GM18873 (cell line): ENCODE measurements around the gene SYNE1.
"Not testable (repeated sequence)": the region's sequence is repeated elsewhere in the genome, so short reads cannot be mapped to it uniquely, and the experiment has no call there.

ENCODE experiments used
- ATAC-seq: cut with Tn5 transposase; IDR thresholded peaks from one replicate; pipeline ENCODE4 v1.9.1; 2021; ENCODE audit warnings: mild to moderate bottlenecking, moderate library complexity, moderate number of reproducible peaks; ENCODE audit not compliant: unreplicated experiment, low FRiP score

SYNE1 gene

GRCh38 chr6:152492281-152492680, 144.9 kb downstream of the SYNE1 start:
- ATAC-seq: not testable (repeated sequence)

DNA sequence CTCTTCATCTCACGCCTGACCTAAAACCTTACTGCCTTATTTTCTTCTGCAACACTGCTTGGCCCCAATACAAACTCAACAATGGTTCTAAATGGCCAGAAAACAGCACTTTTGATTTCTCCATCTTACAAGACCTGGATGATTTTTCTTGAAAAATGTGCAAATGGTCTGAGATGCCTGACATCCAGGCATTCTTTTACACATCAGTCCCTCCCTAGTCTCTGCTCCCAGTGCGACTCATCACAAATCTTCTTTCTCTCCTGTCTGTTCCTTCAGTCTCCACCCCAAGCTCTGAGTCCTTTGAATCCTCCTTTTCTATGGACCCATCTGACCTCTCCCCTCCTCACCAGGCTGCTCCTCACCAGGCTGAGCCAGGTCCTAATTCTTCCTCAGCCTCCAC, 145.7 kb downstream of the SYNE1 start:
- ATAC-seq: not testable (repeated sequence)

DNA sequence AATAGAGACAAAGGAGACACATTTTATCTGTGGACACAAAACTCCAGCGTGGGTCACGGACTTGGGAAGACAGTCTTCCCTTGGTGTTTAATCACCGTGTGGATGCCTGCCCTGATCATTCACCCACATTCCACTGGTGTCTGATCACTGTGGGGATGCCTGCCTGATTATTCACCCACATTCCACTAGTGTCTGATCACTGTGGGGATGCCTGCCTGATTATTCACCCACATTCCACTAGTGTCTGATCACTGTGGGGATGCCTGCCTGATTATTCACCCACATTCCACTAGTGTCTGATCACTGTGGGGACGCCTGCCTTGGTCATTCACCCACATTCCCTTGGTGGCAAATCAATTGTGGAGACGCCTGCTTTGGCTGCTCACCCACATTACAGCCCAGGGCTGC, 146.2 kb downstream of the SYNE1 start:
- ATAC-seq: not testable (repeated sequence)

GRCh38 chr6:152484806-152485205, 152.4 kb downstream of the SYNE1 start:
- ATAC-seq: no peak

DNA sequence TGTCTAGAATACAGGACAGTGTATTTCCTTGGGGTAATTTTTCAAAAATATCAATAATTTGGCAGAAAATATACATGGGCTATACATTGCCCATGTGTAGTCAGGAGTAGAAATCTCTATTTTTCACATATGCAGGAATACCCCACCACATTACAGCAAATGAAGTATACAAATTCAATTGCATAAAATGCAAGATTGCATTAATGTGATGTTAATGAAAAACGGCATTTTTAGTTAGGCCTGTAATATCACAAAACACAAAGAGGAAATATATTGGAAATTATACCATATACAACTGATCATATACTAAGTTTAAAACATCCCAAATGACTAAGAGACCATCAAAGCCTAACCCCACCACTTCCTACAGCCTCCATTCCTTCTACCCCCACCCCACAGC, 154.9 kb downstream of the SYNE1 start:
- no peak for ATAC-seq

DNA sequence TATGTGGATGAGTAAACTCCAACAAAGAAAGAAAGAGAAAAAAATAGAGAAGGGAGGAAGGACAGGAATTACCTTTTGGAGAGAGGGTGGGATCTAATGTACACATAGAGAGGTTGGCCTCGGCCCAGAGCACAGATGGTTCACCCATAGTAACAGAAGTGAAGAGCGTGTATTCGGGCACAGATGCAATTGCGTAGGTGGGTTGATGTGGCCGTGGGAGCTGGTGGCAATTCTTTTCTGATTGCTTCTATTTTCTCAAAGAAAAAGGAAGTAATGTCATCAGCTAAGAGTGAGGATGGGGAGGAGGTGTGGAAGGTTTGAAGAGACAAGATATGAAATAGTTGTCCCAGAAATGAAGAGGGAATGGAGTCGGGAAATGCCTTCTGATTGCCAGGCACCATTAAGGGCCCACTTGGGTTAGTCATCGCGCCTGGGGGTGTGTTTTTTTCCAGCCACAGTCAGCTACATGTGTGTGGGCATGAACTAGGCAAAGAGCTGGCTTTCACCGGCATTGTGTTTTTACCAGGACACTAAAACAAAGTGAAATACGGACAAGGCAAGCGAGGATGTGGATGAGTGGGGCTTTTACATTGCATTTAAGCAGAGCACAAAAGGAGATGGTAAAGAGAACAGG, 158.7 kb downstream of the SYNE1 start:
- no peak for ATAC-seq

DNA sequence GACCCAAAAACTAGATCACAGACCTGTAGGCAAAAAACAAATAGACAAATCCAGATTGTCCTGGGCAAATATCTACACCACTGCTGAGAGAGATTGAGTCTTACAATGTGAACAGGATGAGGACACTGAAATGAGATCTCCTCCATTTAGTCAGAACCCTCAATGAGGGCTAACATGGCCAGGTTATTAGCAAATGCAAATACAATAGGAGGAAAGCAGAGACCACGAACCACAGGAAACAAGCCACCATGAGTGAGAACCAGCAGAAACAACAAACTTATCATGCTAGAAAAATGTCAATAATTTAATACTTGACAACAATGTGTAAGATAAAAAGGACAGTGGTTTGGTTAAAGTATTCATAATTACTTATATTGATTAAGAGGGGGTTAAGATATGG, 162.8 kb downstream of the SYNE1 start:
- no peak for ATAC-seq

GRCh38 chr6:152472325-152472724, 164.8 kb downstream of the SYNE1 start:
- ATAC-seq: no peak

- ATAC-seq: no peak
Measured at GRCh38 chr6:152471456-152472265, 165.5 kb downstream of the SYNE1 start.

GRCh38 chr6:152463164-152463563, 174.0 kb downstream of the SYNE1 start:
- ATAC-seq: no peak

DNA sequence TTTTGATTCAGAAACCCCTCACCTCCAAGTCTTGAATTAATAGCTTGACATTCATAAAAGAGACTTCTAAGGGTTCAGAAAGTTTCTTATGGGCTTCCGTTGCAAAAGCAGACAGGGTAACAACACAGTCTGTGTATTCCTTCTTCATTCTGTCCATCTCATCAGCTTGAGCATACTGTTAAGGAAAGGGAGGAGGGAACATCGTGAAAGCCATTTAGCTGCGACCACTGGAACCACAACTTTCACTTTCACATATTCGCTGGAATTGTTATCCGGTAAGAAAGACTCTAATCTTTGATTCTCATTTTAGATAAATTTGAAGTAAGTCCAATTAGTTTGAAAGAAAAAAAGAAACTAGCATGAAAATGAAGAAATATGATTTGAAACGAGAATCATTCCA, 174.4 kb downstream of the SYNE1 start:
- ATAC-seq: no peak

DNA sequence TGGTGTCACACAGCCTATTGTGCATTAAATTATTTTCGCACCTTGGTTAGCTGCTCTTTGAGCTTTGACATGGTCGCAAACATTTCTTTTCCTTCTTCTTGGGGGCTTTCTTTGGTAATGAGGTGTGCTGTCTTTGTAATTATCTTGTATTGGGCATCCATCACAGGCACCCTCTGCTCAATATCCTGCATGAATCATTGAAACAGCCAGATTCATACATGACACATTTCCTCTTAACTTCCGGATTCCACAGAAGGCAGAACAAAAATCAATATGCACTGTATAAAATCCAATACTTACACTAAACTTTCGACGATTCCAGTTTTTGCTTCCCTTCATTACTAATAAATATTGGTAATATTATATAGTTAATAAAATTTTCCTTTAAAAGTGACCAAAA, 175.6 kb downstream of the SYNE1 start:
- ATAC-seq: no peak

GRCh38 chr6:152458648-152459644, 178.2 kb downstream of the SYNE1 start:
- no peak for ATAC-seq

DNA sequence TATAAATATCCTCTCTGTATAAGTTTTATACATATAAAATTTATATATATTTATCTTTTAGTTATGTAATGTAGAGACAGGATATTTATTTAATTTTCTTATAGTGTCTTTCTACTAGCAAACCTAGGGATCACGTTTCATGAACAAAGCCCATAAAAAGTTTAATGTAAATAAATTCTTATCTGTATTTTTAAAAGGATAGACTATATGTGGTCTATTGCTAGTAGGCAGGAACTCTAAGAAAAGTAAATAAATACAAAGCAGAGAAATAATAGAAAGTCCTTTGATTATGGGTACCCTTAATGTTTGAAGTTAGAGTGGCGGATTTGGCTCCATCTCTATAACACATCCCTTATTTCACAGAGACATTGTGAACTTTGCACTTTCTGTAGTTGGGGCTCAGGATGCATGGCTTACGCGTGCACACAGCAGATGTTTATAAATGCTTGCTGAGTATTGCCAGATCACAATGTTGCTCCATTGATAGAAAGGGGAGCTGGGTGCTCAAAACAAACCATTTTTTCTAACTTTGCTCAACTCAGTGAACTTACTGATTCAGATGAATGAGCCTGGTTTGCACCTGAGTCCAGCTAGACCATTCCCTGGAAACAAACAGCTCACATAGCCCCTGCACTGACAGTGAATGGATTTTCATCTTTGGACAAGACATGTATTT, 179.1 kb downstream of the SYNE1 start:
- no peak for ATAC-seq

GRCh38 chr6:152454003-152454402, 183.2 kb downstream of the SYNE1 start:
- ATAC-seq: no peak

DNA sequence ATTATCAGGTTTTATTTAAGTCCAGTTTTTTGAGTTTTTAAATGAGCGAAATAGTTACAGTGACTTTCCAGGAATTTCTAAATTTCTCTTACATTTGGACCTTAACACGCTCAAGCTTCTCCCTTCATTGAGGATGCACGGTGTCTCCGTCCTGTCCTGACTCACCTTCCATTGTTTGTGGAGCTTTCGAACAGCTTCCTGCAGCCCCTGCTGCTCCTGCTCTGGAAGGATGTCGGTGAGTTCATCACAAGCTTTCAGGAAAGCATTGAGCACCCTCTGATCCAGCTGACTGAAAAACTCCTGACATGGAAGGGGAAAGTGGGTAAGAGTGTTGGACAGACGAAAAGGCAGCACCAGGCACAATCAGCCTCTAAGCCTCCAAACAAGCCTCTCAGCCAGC, 183.7 kb downstream of the SYNE1 start:
- no peak for ATAC-seq

DNA sequence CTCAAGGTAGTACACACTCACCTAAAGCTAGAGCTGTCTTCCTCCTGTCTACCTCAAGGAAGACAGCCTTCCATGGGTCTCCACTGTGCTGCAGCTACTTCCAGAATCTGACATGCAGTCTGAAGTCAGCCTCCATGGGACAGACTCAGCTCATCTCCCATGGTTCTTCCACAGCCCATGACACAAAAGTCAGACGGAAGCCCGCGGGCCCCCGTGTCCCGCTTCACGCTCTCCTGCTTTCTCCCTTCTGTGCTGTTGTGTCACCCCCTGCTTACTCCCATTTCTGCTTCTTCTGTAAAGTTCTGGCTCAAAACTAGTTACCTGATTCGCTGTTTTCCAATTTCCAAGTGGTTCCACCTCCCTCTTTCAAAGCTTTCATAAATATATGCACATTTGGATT, 184.5 kb downstream of the SYNE1 start:
- no peak for ATAC-seq

DNA sequence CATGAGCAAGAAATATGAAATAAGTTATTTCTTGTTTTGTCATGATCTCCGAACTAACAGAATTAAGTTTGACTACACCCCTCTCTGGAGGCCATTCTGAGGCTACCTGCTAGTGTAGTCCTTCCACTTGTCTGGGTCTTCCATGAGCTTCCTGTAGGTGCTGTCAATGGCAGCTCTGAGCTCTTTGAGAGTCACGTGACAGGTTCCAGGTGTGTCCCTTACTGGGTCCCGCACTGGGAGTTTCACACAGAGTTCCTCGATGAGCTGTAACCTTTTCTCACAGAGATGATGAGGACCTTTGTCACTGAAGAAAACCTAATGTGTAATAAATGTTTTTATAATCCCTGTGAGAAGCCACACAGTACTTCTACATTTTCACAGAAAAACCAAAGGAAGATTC, 186.6 kb downstream of the SYNE1 start:
- no peak for ATAC-seq

GRCh38 chr6:152441902-152442301, 195.3 kb downstream of the SYNE1 start:
- ATAC-seq: no peak

GRCh38 chr6:152435816-152436215, 201.3 kb downstream of the SYNE1 start:
- ATAC-seq: no peak
